ENCODE results near the gene ZNF32.
A peak's percentile ranks its signal among the peaks of the same experiment; 100 is the strongest.

ZNF32 gene

GRCh38 chr10:43595739-43596298, 52.9 kb downstream of the ZNF32 start:
- Histone ChIP-seq H3K27me3 (replicated peaks; ENCODE audit: insufficient read depth, low read length) (peaks cover 20% of the 10 kb centered on the region), H3K27ac (ENCODE audit: low read length) (no peak overlapping the region), H3K9me2 (replicated peaks; ENCODE audit: insufficient read depth, low read length) (no peaks in the 10 kb centered on the region), H3K79me2 (ENCODE audit: low read length) (no peaks in the 10 kb centered on the region), H2AFZ (ENCODE audit: low read length) (no peak overlapping the region), H4K20me1 (ENCODE audit: insufficient read depth, low read length) (no peaks in the 10 kb centered on the region), H3K4me2 (ENCODE audit: low read depth, low read length) (peak overlapping the region; percentile 48), H3K4me3 (ENCODE audit: low read length) (peak overlapping the region; percentile 38; the same call in 1 of the 2 replicates), H3K9me3 (replicated peaks; ENCODE audit: insufficient read depth, low read length) (no peaks in the 10 kb centered on the region), H3K9ac (ENCODE audit: low read length) (no peak overlapping the region), H3K4me1 (ENCODE audit: low read length) (peaks cover 9% of the 10 kb centered on the region), H3K36me3 (replicated peaks; ENCODE audit: insufficient read depth, low read length) (no peaks in the 10 kb centered on the region), H3F3A (ENCODE audit: insufficient read depth, low read length) (peaks cover 4% of the 10 kb centered on the region; the same call in 1 of the 2 replicates)
- no peak for DNase-seq
- no peak for TF ChIP-seq EZH2 (optimal IDR thresholded peaks at IDR 0.05; ENCODE audit: low read depth, low read length)
- TF ChIP-seq, protein P1, sequence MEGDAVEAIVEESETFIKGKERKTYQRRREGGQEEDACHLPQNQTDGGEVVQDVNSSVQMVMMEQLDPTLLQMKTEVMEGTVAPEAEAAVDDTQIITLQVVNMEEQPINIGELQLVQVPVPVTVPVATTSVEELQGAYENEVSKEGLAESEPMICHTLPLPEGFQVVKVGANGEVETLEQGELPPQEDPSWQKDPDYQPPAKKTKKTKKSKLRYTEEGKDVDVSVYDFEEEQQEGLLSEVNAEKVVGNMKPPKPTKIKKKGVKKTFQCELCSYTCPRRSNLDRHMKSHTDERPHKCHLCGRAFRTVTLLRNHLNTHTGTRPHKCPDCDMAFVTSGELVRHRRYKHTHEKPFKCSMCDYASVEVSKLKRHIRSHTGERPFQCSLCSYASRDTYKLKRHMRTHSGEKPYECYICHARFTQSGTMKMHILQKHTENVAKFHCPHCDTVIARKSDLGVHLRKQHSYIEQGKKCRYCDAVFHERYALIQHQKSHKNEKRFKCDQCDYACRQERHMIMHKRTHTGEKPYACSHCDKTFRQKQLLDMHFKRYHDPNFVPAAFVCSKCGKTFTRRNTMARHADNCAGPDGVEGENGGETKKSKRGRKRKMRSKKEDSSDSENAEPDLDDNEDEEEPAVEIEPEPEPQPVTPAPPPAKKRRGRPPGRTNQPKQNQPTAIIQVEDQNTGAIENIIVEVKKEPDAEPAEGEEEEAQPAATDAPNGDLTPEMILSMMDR (IDR thresholded peaks at IDR 0.05; ENCODE audit: low read length): no peak
- TF ChIP-seq EZH2phosphoT487 (IDR thresholded peaks at IDR 0.05; ENCODE audit: low read length): no peak

- Histone ChIP-seq H3K79me2 (ENCODE audit: low read length) (no peaks in the 10 kb centered on the region), H2AFZ (ENCODE audit: low read length) (0 out of 2 replicates have a peak overlapping the region, but pooled peaks have one; percentile 30), H3K4me2 (ENCODE audit: low read depth, low read length) (peak overlapping the region; percentile 48), H4K20me1 (ENCODE audit: insufficient read depth, low read length) (no peaks in the 10 kb centered on the region), H3K9ac (ENCODE audit: low read length) (no peak overlapping the region), H3K4me3 (ENCODE audit: low read length) (peak overlapping the region; percentile 38; the same call in 1 of the 2 replicates), H3K27ac (ENCODE audit: low read length) (no peak overlapping the region), H3K9me3 (replicated peaks; ENCODE audit: insufficient read depth, low read length) (no peaks in the 10 kb centered on the region), H3K4me1 (ENCODE audit: low read length) (peaks cover 9% of the 10 kb centered on the region), H3K9me2 (replicated peaks; ENCODE audit: insufficient read depth, low read length) (no peaks in the 10 kb centered on the region), H3F3A (ENCODE audit: insufficient read depth, low read length) (peaks cover 4% of the 10 kb centered on the region; the same call in 1 of the 2 replicates), H3K36me3 (replicated peaks; ENCODE audit: insufficient read depth, low read length) (no peaks in the 10 kb centered on the region), H3K27me3 (replicated peaks; ENCODE audit: insufficient read depth, low read length) (peaks cover 20% of the 10 kb centered on the region)
- no peak for TF ChIP-seq EZH2phosphoT487 (IDR thresholded peaks at IDR 0.05; ENCODE audit: low read length)
- TF ChIP-seq, protein P1 (IDR thresholded peaks at IDR 0.05; ENCODE audit: low read length): no peak
- TF ChIP-seq EZH2 (optimal IDR thresholded peaks at IDR 0.05; ENCODE audit: low read depth, low read length): no peak
- DNase-seq: peak; percentile 78
Observed at GRCh38 chr10:43594944-43595589, 53.6 kb downstream of the ZNF32 start.
